DND-41 (cell line): ENCODE results near the gene CCDC85A.

Experiments used
- EZH2 ChIP-seq: IDR thresholded peaks from 3 replicates; pipeline ENCODE4 v1.6.1; 2012; ENCODE audit warnings: borderline replicate concordance, low read depth, mild to moderate bottlenecking, moderate library complexity, low read length, inconsistent platforms; ENCODE audit not compliant: severe bottlenecking
- TF ChIP-seq, protein P1 (sequence below): IDR thresholded peaks from 2 replicates; pipeline ENCODE4 v1.5.1; 2012; ENCODE audit warnings: borderline replicate concordance, low read length, moderate library complexity, mild to moderate bottlenecking; ENCODE audit not compliant: poor library complexity, severe bottlenecking; ENCODE audit errors: extremely low read depth

GRCh38 chr2:56361844-56362243 is 178.1 kb downstream of the CCDC85A start:
- TF ChIP-seq, protein P1, sequence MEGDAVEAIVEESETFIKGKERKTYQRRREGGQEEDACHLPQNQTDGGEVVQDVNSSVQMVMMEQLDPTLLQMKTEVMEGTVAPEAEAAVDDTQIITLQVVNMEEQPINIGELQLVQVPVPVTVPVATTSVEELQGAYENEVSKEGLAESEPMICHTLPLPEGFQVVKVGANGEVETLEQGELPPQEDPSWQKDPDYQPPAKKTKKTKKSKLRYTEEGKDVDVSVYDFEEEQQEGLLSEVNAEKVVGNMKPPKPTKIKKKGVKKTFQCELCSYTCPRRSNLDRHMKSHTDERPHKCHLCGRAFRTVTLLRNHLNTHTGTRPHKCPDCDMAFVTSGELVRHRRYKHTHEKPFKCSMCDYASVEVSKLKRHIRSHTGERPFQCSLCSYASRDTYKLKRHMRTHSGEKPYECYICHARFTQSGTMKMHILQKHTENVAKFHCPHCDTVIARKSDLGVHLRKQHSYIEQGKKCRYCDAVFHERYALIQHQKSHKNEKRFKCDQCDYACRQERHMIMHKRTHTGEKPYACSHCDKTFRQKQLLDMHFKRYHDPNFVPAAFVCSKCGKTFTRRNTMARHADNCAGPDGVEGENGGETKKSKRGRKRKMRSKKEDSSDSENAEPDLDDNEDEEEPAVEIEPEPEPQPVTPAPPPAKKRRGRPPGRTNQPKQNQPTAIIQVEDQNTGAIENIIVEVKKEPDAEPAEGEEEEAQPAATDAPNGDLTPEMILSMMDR = no peak
- TF ChIP-seq EZH2 = no peak
